ENCODE measurements around the gene POLE. TPM values are rescaled to one million over a fixed set of nuclear protein-coding genes. Genes with fewer than 3 reads are reported as not detected.
"Not testable (repeated sequence)": the region's sequence is repeated elsewhere in the genome, so short reads cannot be mapped to it uniquely, and the experiment has no call there.

POLE gene
- total RNA-seq, 4 donors from 2014 or later: 32.2 to 133 (median 44.4) TPM

GRCh38 chr12:132602572-132603239 is 84.4 kb downstream of the POLE start:
- peaks cover 0 to 79% of the 10 kb centered on the region in 2 donors for H3K27me3 ChIP-seq
- H3K27ac ChIP-seq: peak overlapping the region in 2 of 4 donors; percentile 12 to 74
- H3K36me3 ChIP-seq: no peaks in the 10 kb centered on the region
- no peaks in the 10 kb centered on the region for H3K9me3 ChIP-seq
- WGBS, 2 donors: 21 to 35% methylated on average over 26 to 28 of the region's 29 CpGs
- H3K4me1 ChIP-seq: peaks cover 0 to 19% (median 8%) of the 10 kb centered on the region in 4 donors
- DNase-seq (ENCODE audit: low spot score in 2 of 2): no peak
- peak overlapping the region in 1 of 4 donors; percentile 44 for H3K4me3 ChIP-seq
- no peak for TF ChIP-seq EP300 (IDR thresholded peaks at IDR 0.05)
- TF ChIP-seq CTCF (IDR thresholded peaks at IDR 0.05): no peak
- TF ChIP-seq POLR2A (IDR thresholded peaks at IDR 0.05): no peak

GRCh38 chr12:132601171-132601883 is 85.8 kb downstream of the POLE start:
- Histone ChIP-seq H3K36me3 (no peaks in the 10 kb centered on the region), H3K9me3 (no peaks in the 10 kb centered on the region), H3K27me3 (peaks cover 0 to 81% of the 10 kb centered on the region in 2 donors), H3K4me1 (peaks cover 0 to 19% (median 8%) of the 10 kb centered on the region in 4 donors), H3K27ac (no peak overlapping the region), H3K4me3 (no peak overlapping the region)
- WGBS, 2 donors: 71 to 87% methylated on average over 18 to 31 of the region's 31 CpGs
- DNase-seq (ENCODE audit: low spot score in 2 of 2): no peak
- TF ChIP-seq CTCF (IDR thresholded peaks at IDR 0.05) (no peak), EP300 (IDR thresholded peaks at IDR 0.05) (no peak), POLR2A (IDR thresholded peaks at IDR 0.05) (no peak)

- no peaks in the 10 kb centered on the region for H3K9me3 ChIP-seq
- WGBS, 2 donors: 35 to 39% methylated on average over 33 to 38 of the region's 45 CpGs
- peak overlapping the region in 1 of 4 donors; percentile 51 for H3K27ac ChIP-seq
- TF ChIP-seq POLR2A (IDR thresholded peaks at IDR 0.05): no peak
- TF ChIP-seq EP300 (IDR thresholded peaks at IDR 0.05): peak in 1 of 2 donors; percentile 7
- peak; percentile 35 to 70 (median 55) for TF ChIP-seq CTCF (IDR thresholded peaks at IDR 0.05)
- peak in 1 of 2 donors; percentile 62 for DNase-seq (ENCODE audit: low spot score in 2 of 2)
- H3K36me3 ChIP-seq: no peaks in the 10 kb centered on the region
- H3K4me1 ChIP-seq: peaks cover 0 to 19% (median 8%) of the 10 kb centered on the region in 4 donors
- H3K27me3 ChIP-seq: peaks cover 0 to 79% of the 10 kb centered on the region in 2 donors
- H3K4me3 ChIP-seq: peak overlapping the region; percentile 28 to 48 (median 38)
Observed at GRCh38 chr12:132600048-132601032, 86.8 kb downstream of the POLE start.

- not testable (repeated sequence) for H3K4me3 ChIP-seq; H3K9me3 ChIP-seq; H3K36me3 ChIP-seq; H3K27ac ChIP-seq; DNase-seq (ENCODE audit: low spot score in 2 of 2)
- 75 to 84% methylated on average over 6 of the region's 6 CpGs for WGBS, 2 donors
- Histone ChIP-seq H3K4me1 (peaks cover 0 to 19% (median 8%) of the 10 kb centered on the region in 4 donors), H3K27me3 (peaks cover 0 to 79% of the 10 kb centered on the region in 2 donors)
Observed at GRCh38 chr12:132599502-132599901, 87.6 kb downstream of the POLE start.
